ENCODE measurements around the gene OR6C74.

The OR6C74 gene

GRCh38 chr12:55244309-55244708, at the start of gene OR6C74:
Gene OR6C74 (plus strand): TSS chr12:55244609. CDS start chr12:55247288, 2,679 bp downstream.
- TF ChIP-seq, protein P1, sequence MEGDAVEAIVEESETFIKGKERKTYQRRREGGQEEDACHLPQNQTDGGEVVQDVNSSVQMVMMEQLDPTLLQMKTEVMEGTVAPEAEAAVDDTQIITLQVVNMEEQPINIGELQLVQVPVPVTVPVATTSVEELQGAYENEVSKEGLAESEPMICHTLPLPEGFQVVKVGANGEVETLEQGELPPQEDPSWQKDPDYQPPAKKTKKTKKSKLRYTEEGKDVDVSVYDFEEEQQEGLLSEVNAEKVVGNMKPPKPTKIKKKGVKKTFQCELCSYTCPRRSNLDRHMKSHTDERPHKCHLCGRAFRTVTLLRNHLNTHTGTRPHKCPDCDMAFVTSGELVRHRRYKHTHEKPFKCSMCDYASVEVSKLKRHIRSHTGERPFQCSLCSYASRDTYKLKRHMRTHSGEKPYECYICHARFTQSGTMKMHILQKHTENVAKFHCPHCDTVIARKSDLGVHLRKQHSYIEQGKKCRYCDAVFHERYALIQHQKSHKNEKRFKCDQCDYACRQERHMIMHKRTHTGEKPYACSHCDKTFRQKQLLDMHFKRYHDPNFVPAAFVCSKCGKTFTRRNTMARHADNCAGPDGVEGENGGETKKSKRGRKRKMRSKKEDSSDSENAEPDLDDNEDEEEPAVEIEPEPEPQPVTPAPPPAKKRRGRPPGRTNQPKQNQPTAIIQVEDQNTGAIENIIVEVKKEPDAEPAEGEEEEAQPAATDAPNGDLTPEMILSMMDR (IDR thresholded peaks at IDR 0.05; ENCODE audit: insufficient read depth, low read length, poor library complexity, severe bottlenecking) = no peak
- no peak for DNase-seq (ENCODE audit: extremely low read depth, insufficient read length)
- Histone ChIP-seq H3K36me3 (ENCODE audit: control insufficient read depth, insufficient read depth, low read length) (no peaks in the 10 kb centered on the region), H3K27me3 (replicated peaks; ENCODE audit: control insufficient read depth, insufficient read depth, low read length) (no peaks in the 10 kb centered on the region), H3K4me3 (replicated peaks; ENCODE audit: low read depth, low read length) (no peak within 1 kb of the TSS)

DNA sequence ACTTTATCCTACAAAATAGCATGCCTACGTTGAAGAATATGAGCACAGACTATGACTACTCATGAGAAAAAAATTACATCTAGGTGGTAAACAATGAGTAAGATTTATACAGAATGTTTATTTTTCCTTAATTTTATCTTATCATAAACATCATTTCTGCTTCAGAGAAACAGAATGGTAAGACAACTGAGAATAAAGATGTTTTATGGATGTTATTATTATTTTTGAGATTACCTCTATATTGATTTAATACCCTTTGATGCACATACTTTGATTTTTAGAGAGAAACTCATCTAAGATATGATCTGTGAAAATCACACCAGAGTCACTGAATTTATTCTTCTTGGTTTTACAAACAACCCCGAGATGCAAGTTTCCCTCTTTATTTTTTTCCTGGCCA, 23.7 kb upstream of the OR6C74 start, which contains the start of gene OR10A7:
Gene OR10A7, plus strand, starts transcription at position 301 of the 400 bp plus-strand sequence. Its CDS starts 0 bp downstream, at position 301.
- no peak for DNase-seq (ENCODE audit: extremely low read depth, insufficient read length)
- no peak within 1 kb of the TSS for H3K4me3 ChIP-seq (replicated peaks; ENCODE audit: low read depth, low read length)
- no peaks in the 10 kb centered on the region for H3K36me3 ChIP-seq (ENCODE audit: control insufficient read depth, insufficient read depth, low read length)
- TF ChIP-seq, protein P1 (IDR thresholded peaks at IDR 0.05; ENCODE audit: insufficient read depth, low read length, poor library complexity, severe bottlenecking) = no peak
- H3K27me3 ChIP-seq (replicated peaks; ENCODE audit: control insufficient read depth, insufficient read depth, low read length) = no peaks in the 10 kb centered on the region

DNA sequence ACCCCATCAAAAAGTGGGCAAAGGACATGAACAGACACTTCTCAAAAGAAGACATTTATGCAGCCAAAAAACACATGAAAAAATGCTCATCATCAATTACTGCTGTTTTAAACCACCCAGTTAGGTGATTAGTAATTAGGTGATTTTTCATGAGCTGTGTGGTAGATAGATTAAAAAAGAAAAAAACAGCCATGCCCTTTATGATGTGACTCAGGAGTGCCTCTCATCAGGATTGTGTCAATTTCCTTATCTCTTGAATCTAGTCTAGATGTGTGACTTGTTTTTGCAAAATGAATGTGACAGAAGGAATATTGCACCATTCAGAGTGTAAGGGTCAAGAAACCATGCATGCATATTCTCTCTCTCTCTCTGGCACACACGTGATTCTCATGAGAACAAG, 17.9 kb upstream of the OR6C74 start:
- Histone ChIP-seq H3K36me3 (ENCODE audit: control insufficient read depth, insufficient read depth, low read length) (no peaks in the 10 kb centered on the region), H3K4me3 (replicated peaks; ENCODE audit: low read depth, low read length) (no peak overlapping the region), H3K27me3 (replicated peaks; ENCODE audit: control insufficient read depth, insufficient read depth, low read length) (no peaks in the 10 kb centered on the region)
- TF ChIP-seq, protein P1 (IDR thresholded peaks at IDR 0.05; ENCODE audit: insufficient read depth, low read length, poor library complexity, severe bottlenecking) = no peak
- DNase-seq (ENCODE audit: extremely low read depth, insufficient read length) = no peak

DNA sequence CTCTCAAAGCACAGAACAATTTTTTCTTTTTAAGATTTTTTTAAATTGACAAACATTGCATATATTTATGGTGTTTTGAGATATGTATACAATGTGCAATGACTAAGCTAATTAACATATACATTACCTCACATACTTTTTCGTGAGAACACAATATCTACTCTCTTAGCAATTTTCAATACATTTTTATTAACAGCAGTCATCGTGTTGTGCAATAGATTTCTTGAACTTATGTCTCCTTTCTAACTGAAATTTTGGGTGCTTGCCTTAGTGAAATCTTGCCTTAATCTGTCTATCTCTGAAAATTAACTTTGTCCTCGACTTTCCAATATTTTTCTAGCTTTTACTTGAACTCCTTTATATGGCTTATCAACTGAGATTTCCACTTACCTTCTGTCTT, 16.8 kb upstream of the OR6C74 start:
- DNase-seq (ENCODE audit: extremely low read depth, insufficient read length) = no peak
- no peaks in the 10 kb centered on the region for H3K27me3 ChIP-seq (replicated peaks; ENCODE audit: control insufficient read depth, insufficient read depth, low read length)
- TF ChIP-seq, protein P1 (IDR thresholded peaks at IDR 0.05; ENCODE audit: insufficient read depth, low read length, poor library complexity, severe bottlenecking) = no peak
- H3K36me3 ChIP-seq (ENCODE audit: control insufficient read depth, insufficient read depth, low read length) = no peaks in the 10 kb centered on the region
- no peak overlapping the region for H3K4me3 ChIP-seq (replicated peaks; ENCODE audit: low read depth, low read length)

GRCh38 chr12:55246159-55246558, 1.8 kb downstream of the OR6C74 start:
- no peak for DNase-seq (ENCODE audit: extremely low read depth, insufficient read length)
- TF ChIP-seq, protein P1 (IDR thresholded peaks at IDR 0.05; ENCODE audit: insufficient read depth, low read length, poor library complexity, severe bottlenecking) = no peak
- H3K36me3 ChIP-seq (ENCODE audit: control insufficient read depth, insufficient read depth, low read length) = no peaks in the 10 kb centered on the region

GRCh38 chr12:55250944-55251343, 6.5 kb downstream of the OR6C74 start:
- TF ChIP-seq, protein P1 (IDR thresholded peaks at IDR 0.05; ENCODE audit: insufficient read depth, low read length, poor library complexity, severe bottlenecking) = no peak
- no peak overlapping the region for H3K4me3 ChIP-seq (replicated peaks; ENCODE audit: low read depth, low read length)
- no peak for DNase-seq (ENCODE audit: extremely low read depth, insufficient read length)
- H3K27me3 ChIP-seq (replicated peaks; ENCODE audit: control insufficient read depth, insufficient read depth, low read length) = no peaks in the 10 kb centered on the region
- no peaks in the 10 kb centered on the region for H3K36me3 ChIP-seq (ENCODE audit: control insufficient read depth, insufficient read depth, low read length)

More at GRCh38 chr12:55246159-55246558, 1.8 kb downstream of the OR6C74 start:
- no peaks in the 10 kb centered on the region for H3K27me3 ChIP-seq (replicated peaks; ENCODE audit: control insufficient read depth, insufficient read depth, low read length)
- no peak overlapping the region for H3K4me3 ChIP-seq (replicated peaks; ENCODE audit: low read depth, low read length)
